HEK293 (cell line): ENCODE measurements around the gene FSD1.

Experiments
- CTCF ChIA-PET: fragments of 350-600 bp; formaldehyde crosslinking; extraction: SDS; loops from one replicate; lab custom pipeline; 2021; ENCODE audit warnings: antibody characterized with exemption; lab: Yijun Ruan, JAX
- POLR2A ChIA-PET: fragments of 300-600 bp; formaldehyde crosslinking; extraction: SDS; loops from one replicate; lab custom pipeline; 2020; ENCODE audit warnings: antibody characterized with exemption, inconsistent platforms; lab: Yijun Ruan, JAX
- H3K27ac ChIP-seq: fragments of 200-500 bp; sonication (Bioruptor generic); 2 replicates; pipeline ENCODE4 v1.5.1; 2014; ENCODE audit warnings: low read depth, low read length, control low read depth, inconsistent platforms; ENCODE audit errors: extremely low read depth
- H3K36me3 ChIP-seq, 2 experiments: fragments of 200-500 bp in 1 of 2; sonication (Bioruptor generic) in 1 of 2; 1 replicate in 1 of 2; 2 replicates in 1 of 2; pipeline ENCODE4 v1.5.1; 2014 to 2017; ENCODE audit warnings: inconsistent platforms in 2 of 2, low read length in 2 of 2; ENCODE audit not compliant: control insufficient read depth in 2 of 2, insufficient read depth in 1 of 2
- H3K4me1 ChIP-seq: fragments of 200-500 bp; sonication (Bioruptor generic); 2 replicates; pipeline ENCODE4 v1.5.1; 2014; ENCODE audit warnings: mild to moderate bottlenecking, low read length, inconsistent platforms; ENCODE audit not compliant: control insufficient read depth, insufficient read depth
- H3K4me3 ChIP-seq: 2 replicates; pipeline ENCODE4 v1.5.1; 2011; ENCODE audit warnings: low read depth, mild to moderate bottlenecking, control low read depth, low read length, moderate library complexity
- H3K9me3 ChIP-seq: fragments of 200-500 bp; sonication (Bioruptor generic); 2 replicates; pipeline ENCODE4 v1.5.1; 2014; ENCODE audit warnings: low read depth, low read length, inconsistent platforms; ENCODE audit not compliant: control insufficient read depth, insufficient read depth
- BCL11A ChIP-seq: fragments of 450-650 bp; formaldehyde crosslinking; IDR thresholded peaks from 2 replicates; pipeline ENCODE4 v1.5.1; 2016; ENCODE audit warnings: low read depth, missing biosample characterization, missing genetic modification characterization
- HOXA7 ChIP-seq: sonication (generic); formaldehyde crosslinking; IDR thresholded peaks from 2 replicates; pipeline ENCODE4 v1.8.1; 2022; ENCODE audit warnings: missing genetic modification reagents, borderline replicate concordance
- HOXC10 ChIP-seq: sonication (generic); formaldehyde crosslinking; IDR thresholded peaks from 2 replicates; pipeline ENCODE4 v1.8.1; 2023; ENCODE audit warnings: mild to moderate bottlenecking, missing genetic modification reagents
- KLF10 ChIP-seq: fragments of 450-650 bp; IDR thresholded peaks from 2 replicates; pipeline ENCODE4 v1.5.1; 2018; ENCODE audit warnings: missing biosample characterization, mild to moderate bottlenecking, missing genetic modification characterization
- KLF8 ChIP-seq: fragments of 450-650 bp; formaldehyde crosslinking; IDR thresholded peaks from 2 replicates; pipeline ENCODE4 v1.5.1; 2016; ENCODE audit warnings: missing biosample characterization, missing genetic modification characterization
- REPIN1 ChIP-seq: fragments of 450-650 bp; formaldehyde crosslinking; IDR thresholded peaks from 2 replicates; pipeline ENCODE4 v1.5.1; 2017; ENCODE audit warnings: missing biosample characterization, missing genetic modification characterization, low read depth
- SETDB1 ChIP-seq: IDR thresholded peaks from one replicate; pipeline ENCODE4 v1.6.1; 2017; ENCODE audit warnings: mild to moderate bottlenecking, low read length, moderate library complexity, mixed read lengths; ENCODE audit not compliant: insufficient read length
- SP2 ChIP-seq: fragments of 450-650 bp; formaldehyde crosslinking; IDR thresholded peaks from 2 replicates; pipeline ENCODE4 v1.5.1; 2016; ENCODE audit warnings: missing biosample characterization, missing genetic modification characterization
- SP3 ChIP-seq: fragments of 450-650 bp; formaldehyde crosslinking; IDR thresholded peaks from 2 replicates; pipeline ENCODE4 v1.5.1; 2016; ENCODE audit warnings: missing biosample characterization, missing genetic modification characterization
- YY1 ChIP-seq: fragments of 450-650 bp; formaldehyde crosslinking; IDR thresholded peaks from 2 replicates; pipeline ENCODE4 v1.5.1; 2018; ENCODE audit warnings: missing biosample characterization, missing genetic modification characterization
- YY2 ChIP-seq: fragments of 450-650 bp; formaldehyde crosslinking; IDR thresholded peaks from 2 replicates; pipeline ENCODE4 v1.5.1; 2016; ENCODE audit warnings: missing biosample characterization, missing genetic modification characterization
- ZBTB17 ChIP-seq: fragments of 450-650 bp; formaldehyde crosslinking; IDR thresholded peaks from 2 replicates; pipeline ENCODE4 v1.5.1; 2016; ENCODE audit warnings: missing biosample characterization, missing genetic modification characterization
- ZFHX2 ChIP-seq: fragments of 450-650 bp; formaldehyde crosslinking; conservative IDR thresholded peaks from 2 replicates; pipeline ENCODE4 v1.5.1; 2016; ENCODE audit warnings: missing biosample characterization, missing genetic modification characterization
- ZIC2 ChIP-seq: fragments of 450-650 bp; formaldehyde crosslinking; IDR thresholded peaks from 2 replicates; pipeline ENCODE4 v1.5.1; 2016; ENCODE audit warnings: missing biosample characterization, missing genetic modification characterization
- ZNF112 ChIP-seq: fragments of 450-650 bp; formaldehyde crosslinking; IDR thresholded peaks from 2 replicates; pipeline ENCODE4 v1.5.0; 2017; ENCODE audit warnings: missing biosample characterization, missing genetic modification characterization
- ZNF132 ChIP-seq: fragments of 450-650 bp; formaldehyde crosslinking; IDR thresholded peaks from 2 replicates; pipeline ENCODE4 v1.5.1; 2017; ENCODE audit warnings: missing biosample characterization, missing genetic modification characterization, borderline replicate concordance
- ZNF146 ChIP-seq: fragments of 450-650 bp; formaldehyde crosslinking; IDR thresholded peaks from 2 replicates; pipeline ENCODE4 v1.5.1; 2016; ENCODE audit warnings: missing biosample characterization, missing genetic modification characterization
- ZNF16 ChIP-seq: fragments of 450-650 bp; formaldehyde crosslinking; IDR thresholded peaks from 2 replicates; pipeline ENCODE4 v1.5.1; 2016; ENCODE audit warnings: low read depth, missing biosample characterization, missing genetic modification characterization
- ZNF169 ChIP-seq: fragments of 450-650 bp; formaldehyde crosslinking; IDR thresholded peaks from 2 replicates; pipeline ENCODE4 v1.5.1; 2016; ENCODE audit warnings: missing biosample characterization, missing genetic modification characterization
- ZNF202 ChIP-seq: fragments of 450-650 bp; formaldehyde crosslinking; IDR thresholded peaks from 2 replicates; pipeline ENCODE4 v1.5.1; 2016; ENCODE audit warnings: missing biosample characterization, missing genetic modification characterization, borderline replicate concordance
- ZNF221 ChIP-seq: fragments of 450-650 bp; formaldehyde crosslinking; IDR thresholded peaks from 2 replicates; pipeline ENCODE4 v1.5.1; 2017; ENCODE audit warnings: missing biosample characterization, missing genetic modification characterization, borderline replicate concordance
- ZNF239 ChIP-seq: fragments of 450-650 bp; formaldehyde crosslinking; IDR thresholded peaks from 2 replicates; pipeline ENCODE4 v1.5.1; 2016; ENCODE audit warnings: missing biosample characterization, missing genetic modification characterization
- ZNF302 ChIP-seq: fragments of 450-650 bp; formaldehyde crosslinking; IDR thresholded peaks from 2 replicates; pipeline ENCODE4 v1.5.1; 2016; ENCODE audit warnings: missing biosample characterization, missing genetic modification characterization, low read depth
- ZNF354C ChIP-seq: fragments of 450-650 bp; formaldehyde crosslinking; IDR thresholded peaks from 2 replicates; pipeline ENCODE4 v1.5.1; 2016; ENCODE audit warnings: missing biosample characterization, missing genetic modification characterization, low read depth, borderline replicate concordance
- ZNF416 ChIP-seq: fragments of 450-650 bp; formaldehyde crosslinking; IDR thresholded peaks from 2 replicates; pipeline ENCODE4 v1.5.1; 2016; ENCODE audit warnings: missing biosample characterization, missing genetic modification characterization
- ZNF48 ChIP-seq: fragments of 450-650 bp; formaldehyde crosslinking; IDR thresholded peaks from 2 replicates; pipeline ENCODE4 v1.5.1; 2016; ENCODE audit warnings: missing biosample characterization, missing genetic modification characterization
- ZNF513 ChIP-seq: fragments of 450-650 bp; IDR thresholded peaks from 2 replicates; pipeline ENCODE4 v1.5.1; 2018; ENCODE audit warnings: missing biosample characterization, missing genetic modification characterization
- ZNF521 ChIP-seq: fragments of 450-650 bp; formaldehyde crosslinking; IDR thresholded peaks from 2 replicates; pipeline ENCODE4 v1.5.1; 2017; ENCODE audit warnings: missing biosample characterization, mild to moderate bottlenecking, missing genetic modification characterization
- ZNF544 ChIP-seq: fragments of 450-650 bp; formaldehyde crosslinking; IDR thresholded peaks from 2 replicates; pipeline ENCODE4 v1.5.0; 2017; ENCODE audit warnings: missing biosample characterization, missing genetic modification characterization
- ZNF549 ChIP-seq: fragments of 450-650 bp; IDR thresholded peaks from 2 replicates; pipeline ENCODE4 v1.5.1; 2018; ENCODE audit warnings: missing biosample characterization, missing genetic modification characterization, mild to moderate bottlenecking, inconsistent platforms, moderate library complexity
- ZNF585B ChIP-seq: fragments of 450-650 bp; formaldehyde crosslinking; IDR thresholded peaks from 2 replicates; pipeline ENCODE4 v1.5.1; 2016; ENCODE audit warnings: missing biosample characterization, missing genetic modification characterization
- ZNF610 ChIP-seq: fragments of 450-650 bp; formaldehyde crosslinking; IDR thresholded peaks from 2 replicates; pipeline ENCODE4 v1.5.1; 2016; ENCODE audit warnings: missing biosample characterization, missing genetic modification characterization, borderline replicate concordance
- ZNF660 ChIP-seq: fragments of 450-650 bp; IDR thresholded peaks from 2 replicates; pipeline ENCODE4 v1.5.1; 2018; ENCODE audit warnings: missing biosample characterization, mild to moderate bottlenecking, missing genetic modification characterization
- ZNF677 ChIP-seq: fragments of 450-650 bp; IDR thresholded peaks from 2 replicates; pipeline ENCODE4 v1.5.0; 2018; ENCODE audit warnings: missing biosample characterization, mild to moderate bottlenecking, missing genetic modification characterization, moderate library complexity
- ZSCAN30 ChIP-seq: fragments of 450-650 bp; IDR thresholded peaks from 2 replicates; pipeline ENCODE4 v1.5.1; 2018; ENCODE audit warnings: missing biosample characterization, mild to moderate bottlenecking, missing genetic modification characterization, moderate library complexity
- ZSCAN4 ChIP-seq: fragments of 450-650 bp; formaldehyde crosslinking; IDR thresholded peaks from 2 replicates; pipeline ENCODE4 v1.5.1; 2017; ENCODE audit warnings: missing biosample characterization, missing genetic modification characterization
- TF ChIP-seq, protein P1 (sequence below): fragments of 450-650 bp; formaldehyde crosslinking; IDR thresholded peaks from 2 replicates; pipeline ENCODE4 v1.5.1; 2016; ENCODE audit warnings: missing biosample characterization, missing genetic modification characterization, borderline replicate concordance

The FSD1 gene

GRCh38 chr19:4304538-4305256 is at the start of gene FSD1:
Gene FSD1 (plus strand): TSS chr19:4304598. CDS start chr19:4304747, 149 bp downstream.
- Histone ChIP-seq H3K9me3 (no peaks in the 10 kb centered on the region), H3K4me1 (no peaks in the 10 kb centered on the region), H3K4me3 (peak within 1 kb of the TSS; percentile 41), H3K27ac (no peak within 1 kb of the TSS), H3K36me3 (peaks cover 0 to 21% of the 10 kb centered on the region in 2 experiments; a peak in 2 of 3 replicates)
- ChIA-PET POLR2A (interaction anchor here (0.6 to 1.2 kb wide), 5 partner anchors 17 to 114 kb away, joined by 3 to 4 read pairs (median 3); partner anchors contain the start of gene MPND), CTCF (interaction anchor here (0.6 kb wide), 1 partner anchor 114 kb away, joined by 3 read pairs; no protein-coding TSS in a partner anchor)
- TF ChIP-seq ZIC2 (tag by site-specific recombination) = no peak
- no peak for TF ChIP-seq ZNF112
- no peak for TF ChIP-seq HOXC10 (CRISPR knock-in tag)
- peak; percentile 49; the same call in 1 of the 2 replicates for TF ChIP-seq KLF10 (tag by site-specific recombination)
- no peak for TF ChIP-seq ZBTB17 (tag by site-specific recombination)
- no peak for TF ChIP-seq ZNF239
- TF ChIP-seq ZSCAN4 (tag by site-specific recombination) = no peak
- no peak for TF ChIP-seq SETDB1
- no peak for TF ChIP-seq ZNF521 (tag by site-specific recombination)
- no peak for TF ChIP-seq ZNF416 (tag by site-specific recombination)
- TF ChIP-seq YY2 (tag by site-specific recombination) = no peak
- TF ChIP-seq ZNF146 = no peak
- TF ChIP-seq ZNF677 (tag by site-specific recombination) = no peak
- 0 out of 2 replicates have a peak, but pooled peaks have one; percentile 29 for TF ChIP-seq SP3 (tag by site-specific recombination)
- TF ChIP-seq ZNF48 (tag by site-specific recombination) = no peak
- no peak for TF ChIP-seq ZNF202 (tag by site-specific recombination)
- no peak for TF ChIP-seq ZNF302 (tag by site-specific recombination)
- TF ChIP-seq YY1 (tag by site-specific recombination) = peak; percentile 13; the same call in 1 of the 2 replicates
- TF ChIP-seq ZNF660 (tag by site-specific recombination) = no peak
- no peak for TF ChIP-seq ZNF132 (tag by site-specific recombination)
- TF ChIP-seq ZNF549 = no peak
- TF ChIP-seq ZFHX2 (tag by site-specific recombination) = no peak; the same call in 1 of the 2 replicates
- TF ChIP-seq ZNF513 (tag by site-specific recombination) = no peak
- TF ChIP-seq ZNF544 (tag by site-specific recombination) = no peak
- no peak for TF ChIP-seq ZNF169 (tag by site-specific recombination)
- no peak for TF ChIP-seq ZNF16
- TF ChIP-seq, protein P1, sequence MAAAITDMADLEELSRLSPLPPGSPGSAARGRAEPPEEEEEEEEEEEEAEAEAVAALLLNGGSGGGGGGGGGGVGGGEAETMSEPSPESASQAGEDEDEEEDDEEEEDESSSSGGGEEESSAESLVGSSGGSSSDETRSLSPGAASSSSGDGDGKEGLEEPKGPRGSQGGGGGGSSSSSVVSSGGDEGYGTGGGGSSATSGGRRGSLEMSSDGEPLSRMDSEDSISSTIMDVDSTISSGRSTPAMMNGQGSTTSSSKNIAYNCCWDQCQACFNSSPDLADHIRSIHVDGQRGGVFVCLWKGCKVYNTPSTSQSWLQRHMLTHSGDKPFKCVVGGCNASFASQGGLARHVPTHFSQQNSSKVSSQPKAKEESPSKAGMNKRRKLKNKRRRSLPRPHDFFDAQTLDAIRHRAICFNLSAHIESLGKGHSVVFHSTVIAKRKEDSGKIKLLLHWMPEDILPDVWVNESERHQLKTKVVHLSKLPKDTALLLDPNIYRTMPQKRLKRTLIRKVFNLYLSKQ (tag by site-specific recombination) = no peak
- TF ChIP-seq SP2 (tag by site-specific recombination) = peak; percentile 30
- no peak for TF ChIP-seq BCL11A (tag by site-specific recombination)
- no peak for TF ChIP-seq KLF8 (tag by site-specific recombination)
- no peak for TF ChIP-seq ZNF610 (tag by site-specific recombination)
- TF ChIP-seq ZNF221 (tag by site-specific recombination) = no peak
- no peak for TF ChIP-seq HOXA7 (CRISPR knock-in tag)
- TF ChIP-seq ZNF354C (tag by site-specific recombination) = no peak
- TF ChIP-seq ZSCAN30 (tag by site-specific recombination) = no peak
- no peak for TF ChIP-seq REPIN1 (tag by site-specific recombination)
- TF ChIP-seq ZNF585B (tag by site-specific recombination) = no peak
